Mucosa of descending colon (tissue), 3 donors: ENCODE measurements around the gene PTPRT. TPM values are rescaled to one million over a fixed set of nuclear protein-coding genes. Genes with fewer than 3 reads are reported as not detected.
A peak's percentile ranks its signal among the peaks of the same experiment; 100 is the strongest.

Source experiments
- ATAC-seq: fragments of 200-7000 bp; cut with Tn5 transposase; one replicate; pipeline ENCODE4 v1.9.1; 2020; ENCODE audit warnings: mild to moderate bottlenecking, moderate library complexity
- DNase-seq, 3 donors: peaks; one replicate each; pipeline ENCODE4 v3.0.0-alpha.2; 2020
- H3K36me3 ChIP-seq: fragments of 200-600 bp; one replicate; pipeline ENCODE4 v1.8.0; 2021; ENCODE audit warnings: low read depth, mild to moderate bottlenecking
- H3K4me1 ChIP-seq: fragments of 200-600 bp; one replicate; pipeline ENCODE4 v1.8.0; 2021; ENCODE audit warnings: low read depth, mild to moderate bottlenecking
- H3K4me3 ChIP-seq: fragments of 200-600 bp; one replicate; pipeline ENCODE4 v1.8.0; 2021; ENCODE audit warnings: mild to moderate bottlenecking
- H3K9me3 ChIP-seq: fragments of 200-600 bp; one replicate; pipeline ENCODE4 v1.8.0; 2021; ENCODE audit warnings: mild to moderate bottlenecking
- intact Hi-C, 2 donors: fragments of 100-400 bp; cut with DNase I in 1 of 2; cut with micrococcal nuclease in 1 of 2; formaldehyde crosslinking; loops; one replicate each; pipeline versions ENCODE4 v1.11.0 to v1.11.1; 2022; cut with DNase I, micrococcal nuclease
- total RNA-seq, 3 donors: library from RNA; stranded (reverse); fragmentation: NEBNext Ultra II Directional in 2 of 3; extraction: Animal tissue kit (Norgen Biotek cat#: 25700) in 2 of 3; gene quantifications; one replicate each; pipeline versions ENCODE4 v1.2.1 to v1.2.4, GENCODE V29; 2021 to 2023
- TF ChIP-seq, protein P1 (sequence below): fragments of 200-600 bp; IDR thresholded peaks from one replicate; pipeline ENCODE4 v1.8.0; 2022; ENCODE audit warnings: antibody characterized with exemption, mild to moderate bottlenecking
- donor health status: DM: no; HTN: no; CAD: no; lungs with moderate emphysema.
- donor health status: DM: no; HTN: no; CAD: no.
- donor health status: DM: no; HTN: yes; CAD: no.

The PTPRT gene
- total RNA-seq, 3 donors from 2014 or later = 0.19 to 0.43 (median 0.38) TPM

DNA sequence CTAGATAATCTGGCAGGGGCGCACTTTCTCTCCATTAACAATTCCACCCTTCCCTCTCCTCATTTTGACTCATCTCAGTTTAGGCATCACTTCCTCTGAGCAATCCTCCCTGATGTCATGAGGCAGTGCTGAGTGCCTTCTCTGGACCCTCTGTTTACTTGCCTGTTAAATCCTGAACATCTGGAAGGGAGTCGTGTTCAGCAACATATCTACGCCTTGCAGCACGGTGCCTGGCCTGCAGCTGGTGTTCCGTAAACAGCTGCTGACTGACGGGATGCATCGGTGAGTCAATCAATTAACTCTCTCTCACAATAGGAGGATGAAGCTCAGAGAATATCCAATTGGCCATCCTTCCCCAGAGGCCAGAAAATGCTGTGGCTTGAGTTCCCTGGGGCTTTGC, 613.5 kb downstream of the PTPRT start:
- Histone ChIP-seq H3K36me3 (no peaks in the 10 kb centered on the region), H3K9me3 (no peaks in the 10 kb centered on the region), H3K4me1 (peaks cover 2% of the 10 kb centered on the region), H3K4me3 (no peak overlapping the region)
- TF ChIP-seq, protein P1, sequence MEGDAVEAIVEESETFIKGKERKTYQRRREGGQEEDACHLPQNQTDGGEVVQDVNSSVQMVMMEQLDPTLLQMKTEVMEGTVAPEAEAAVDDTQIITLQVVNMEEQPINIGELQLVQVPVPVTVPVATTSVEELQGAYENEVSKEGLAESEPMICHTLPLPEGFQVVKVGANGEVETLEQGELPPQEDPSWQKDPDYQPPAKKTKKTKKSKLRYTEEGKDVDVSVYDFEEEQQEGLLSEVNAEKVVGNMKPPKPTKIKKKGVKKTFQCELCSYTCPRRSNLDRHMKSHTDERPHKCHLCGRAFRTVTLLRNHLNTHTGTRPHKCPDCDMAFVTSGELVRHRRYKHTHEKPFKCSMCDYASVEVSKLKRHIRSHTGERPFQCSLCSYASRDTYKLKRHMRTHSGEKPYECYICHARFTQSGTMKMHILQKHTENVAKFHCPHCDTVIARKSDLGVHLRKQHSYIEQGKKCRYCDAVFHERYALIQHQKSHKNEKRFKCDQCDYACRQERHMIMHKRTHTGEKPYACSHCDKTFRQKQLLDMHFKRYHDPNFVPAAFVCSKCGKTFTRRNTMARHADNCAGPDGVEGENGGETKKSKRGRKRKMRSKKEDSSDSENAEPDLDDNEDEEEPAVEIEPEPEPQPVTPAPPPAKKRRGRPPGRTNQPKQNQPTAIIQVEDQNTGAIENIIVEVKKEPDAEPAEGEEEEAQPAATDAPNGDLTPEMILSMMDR = no peak
- no peak for DNase-seq
- ATAC-seq = no peak
- intact Hi-C loops = no loop called here

DNA sequence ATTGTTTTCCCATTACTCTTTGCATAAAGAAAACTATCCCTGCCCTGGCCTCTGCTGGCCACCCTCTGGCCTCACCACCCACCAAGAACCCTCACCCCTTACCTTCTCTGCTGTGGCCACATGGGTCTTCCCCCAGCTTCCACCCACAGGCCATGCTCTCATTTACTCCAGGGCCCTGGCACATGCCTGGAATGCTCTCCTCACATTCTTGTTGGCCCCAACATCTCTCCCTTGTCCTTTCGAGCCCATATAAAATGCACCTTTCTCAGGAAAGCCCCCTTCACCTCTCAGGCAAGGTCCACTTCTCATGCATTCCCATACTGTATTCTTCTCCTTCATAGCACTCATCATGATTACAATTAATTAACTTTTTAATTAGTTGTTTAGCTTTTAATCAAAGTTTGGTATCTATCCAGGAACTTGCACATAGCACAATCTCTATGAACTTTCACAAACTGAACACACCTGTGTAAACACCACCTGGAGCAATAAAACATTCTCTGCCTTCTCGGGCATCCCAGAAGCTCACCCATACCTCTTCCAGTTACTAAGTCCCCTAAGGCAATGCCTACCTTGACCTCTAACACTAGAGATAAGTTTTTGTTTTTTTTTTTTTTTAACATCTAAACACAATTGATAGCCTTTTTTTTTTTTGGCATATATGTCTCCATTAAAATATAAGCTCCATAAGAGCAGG, 617.2 kb downstream of the PTPRT start:
- H3K9me3 ChIP-seq = no peaks in the 10 kb centered on the region
- peak; percentile 93 for ATAC-seq
- H3K4me3 ChIP-seq = no peak overlapping the region
- intact Hi-C loops = no loop called here
- TF ChIP-seq, protein P1 = no peak
- peak in 1 of 3 donors; percentile 24 for DNase-seq
- H3K36me3 ChIP-seq = no peaks in the 10 kb centered on the region
- peaks cover 2% of the 10 kb centered on the region for H3K4me1 ChIP-seq

DNA sequence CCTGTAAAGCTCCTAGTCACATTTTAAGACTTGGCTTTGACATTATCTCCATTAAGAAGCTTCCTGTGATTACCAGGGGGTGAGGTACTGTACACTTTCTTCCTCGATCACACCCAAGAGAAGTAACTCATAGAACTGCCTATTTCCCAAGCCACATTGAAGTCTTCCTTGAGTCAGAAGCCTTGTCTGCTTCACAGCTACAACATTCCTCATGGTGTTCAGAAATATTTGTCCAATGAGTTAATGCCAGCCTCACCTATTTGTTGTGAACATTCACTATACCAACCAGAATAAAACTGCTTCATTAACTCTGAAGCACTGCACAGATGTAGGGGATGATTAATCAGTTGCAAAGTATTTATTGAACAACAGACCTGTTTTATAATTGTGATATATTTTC, 622.3 kb downstream of the PTPRT start:
- TF ChIP-seq, protein P1 = no peak
- Histone ChIP-seq H3K36me3 (no peaks in the 10 kb centered on the region), H3K9me3 (no peaks in the 10 kb centered on the region), H3K4me1 (no peaks in the 10 kb centered on the region), H3K4me3 (no peak overlapping the region)
- DNase-seq (no peak), ATAC-seq (no peak)
- intact Hi-C loops = no loop called here

DNA sequence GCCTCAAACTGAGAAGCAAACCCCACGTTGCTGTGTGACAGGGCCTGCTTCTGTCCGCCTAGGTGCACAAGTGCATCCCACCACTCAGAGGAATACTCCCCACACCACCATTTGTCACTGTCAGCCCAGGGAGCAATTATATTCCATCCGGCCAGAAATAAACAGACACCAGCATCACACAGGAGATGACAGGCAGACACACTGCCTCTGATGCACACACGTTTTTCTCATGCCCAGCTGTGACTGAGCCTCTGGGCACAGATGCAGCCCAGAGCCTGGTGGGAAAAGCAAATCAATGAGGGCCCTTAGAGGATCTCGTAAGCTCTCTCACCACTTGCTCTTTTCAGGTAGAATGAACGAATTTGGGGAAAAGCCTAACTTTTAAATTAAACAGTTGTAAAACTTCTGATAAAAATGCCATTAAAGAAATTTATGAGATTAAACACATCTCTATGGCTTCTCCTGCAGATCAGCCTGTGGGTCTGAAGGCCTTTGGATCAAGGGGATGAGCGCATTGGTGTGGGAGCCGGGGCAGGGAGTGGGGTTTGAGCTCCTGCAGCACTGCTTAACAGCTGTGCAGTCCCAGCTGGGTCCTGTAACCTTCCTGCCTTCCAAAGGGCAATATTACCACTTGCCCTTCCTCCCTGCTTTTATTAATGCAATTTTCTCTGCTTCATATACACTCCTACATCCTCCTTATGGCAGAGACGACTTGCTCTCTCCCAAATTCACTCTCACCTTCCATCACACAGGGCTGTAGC, 624.3 kb downstream of the PTPRT start:
- H3K4me1 ChIP-seq = no peaks in the 10 kb centered on the region
- no peak overlapping the region for H3K4me3 ChIP-seq
- DNase-seq = no peak
- ATAC-seq = no peak
- H3K9me3 ChIP-seq = no peaks in the 10 kb centered on the region
- no peaks in the 10 kb centered on the region for H3K36me3 ChIP-seq
- TF ChIP-seq, protein P1 = no peak
- intact Hi-C loops = no loop called here

DNA sequence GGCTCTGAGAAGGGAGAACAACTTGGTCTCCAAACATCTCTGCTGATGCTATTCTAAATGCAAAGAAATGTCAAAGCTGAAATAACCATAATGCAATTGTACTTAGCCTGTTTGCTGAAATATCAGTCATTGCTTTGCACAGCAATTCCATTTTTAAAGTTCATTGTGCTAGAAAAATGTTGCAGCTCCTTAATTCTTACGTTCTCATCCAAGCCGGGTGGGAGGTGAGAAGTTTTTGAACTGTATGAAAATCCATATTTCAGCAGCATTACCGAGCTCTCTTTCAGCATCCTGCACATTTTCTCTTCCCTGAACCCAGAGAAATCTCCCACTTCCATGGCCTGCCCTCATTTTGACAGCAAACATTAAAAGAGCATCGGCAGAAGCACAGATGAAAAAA, 630.0 kb downstream of the PTPRT start:
- no peaks in the 10 kb centered on the region for H3K4me1 ChIP-seq
- TF ChIP-seq, protein P1 = no peak
- ATAC-seq = no peak
- H3K36me3 ChIP-seq = no peaks in the 10 kb centered on the region
- H3K9me3 ChIP-seq = no peaks in the 10 kb centered on the region
- H3K4me3 ChIP-seq = no peak overlapping the region
- intact Hi-C loops = no loop called here
- DNase-seq = no peak
